Suprapubic skin (tissue), 3 donors: ENCODE measurements around the gene CDC16.

Experiments
- EP300 ChIP-seq: sonication (generic); formaldehyde crosslinking; IDR thresholded peaks from one replicate; pipeline ENCODE4 v1.6.1; 2017; ENCODE audit warnings: antibody characterized with exemption
- POLR2A ChIP-seq, 2 donors: fragments of 450-650 bp; IDR thresholded peaks; one replicate each; pipeline ENCODE4 v1.6.1; 2017; ENCODE audit warnings: antibody characterized with exemption in 2 of 2, mild to moderate bottlenecking in 2 of 2, moderate library complexity in 2 of 2
- TF ChIP-seq, protein P1 (sequence below), 2 donors: fragments of 200-600 bp in 1 of 2; fragments of 450-650 bp in 1 of 2; sonication (generic) in 1 of 2; IDR thresholded peaks; one replicate each; pipeline ENCODE4 v1.5.1; 2016 to 2019; ENCODE audit warnings: antibody characterized with exemption in 2 of 2, mild to moderate bottlenecking in 1 of 2, moderate library complexity in 1 of 2

GRCh38 chr13:114231886-114232285 lies 2.8 kb upstream of the CDC16 start:
- TF ChIP-seq EP300 (no peak), POLR2A (IDR thresholded peaks at IDR 0.05) (no peak)
- TF ChIP-seq, protein P1, sequence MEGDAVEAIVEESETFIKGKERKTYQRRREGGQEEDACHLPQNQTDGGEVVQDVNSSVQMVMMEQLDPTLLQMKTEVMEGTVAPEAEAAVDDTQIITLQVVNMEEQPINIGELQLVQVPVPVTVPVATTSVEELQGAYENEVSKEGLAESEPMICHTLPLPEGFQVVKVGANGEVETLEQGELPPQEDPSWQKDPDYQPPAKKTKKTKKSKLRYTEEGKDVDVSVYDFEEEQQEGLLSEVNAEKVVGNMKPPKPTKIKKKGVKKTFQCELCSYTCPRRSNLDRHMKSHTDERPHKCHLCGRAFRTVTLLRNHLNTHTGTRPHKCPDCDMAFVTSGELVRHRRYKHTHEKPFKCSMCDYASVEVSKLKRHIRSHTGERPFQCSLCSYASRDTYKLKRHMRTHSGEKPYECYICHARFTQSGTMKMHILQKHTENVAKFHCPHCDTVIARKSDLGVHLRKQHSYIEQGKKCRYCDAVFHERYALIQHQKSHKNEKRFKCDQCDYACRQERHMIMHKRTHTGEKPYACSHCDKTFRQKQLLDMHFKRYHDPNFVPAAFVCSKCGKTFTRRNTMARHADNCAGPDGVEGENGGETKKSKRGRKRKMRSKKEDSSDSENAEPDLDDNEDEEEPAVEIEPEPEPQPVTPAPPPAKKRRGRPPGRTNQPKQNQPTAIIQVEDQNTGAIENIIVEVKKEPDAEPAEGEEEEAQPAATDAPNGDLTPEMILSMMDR (IDR thresholded peaks at IDR 0.05), result no peak
